Skin of body (tissue), 2 donors: Measurements from ENCODE around the gene DBP. TPM values are rescaled to one million over a fixed set of nuclear protein-coding genes. Genes with fewer than 3 reads are reported as not detected.
"Not testable (repeated sequence)": the region's sequence is repeated elsewhere in the genome, so short reads cannot be mapped to it uniquely, and the experiment has no call there.

Experiments
- DNase-seq: peaks from one replicate; lab custom pipeline; 2025; lab: John Stamatoyannopoulos, UW
- total RNA-seq: library from RNA; depleted of rRNA; stranded (reverse); fragments of >200 nt; gene quantifications from one replicate; pipeline ENCODE4 v1.2.3, GENCODE V29; 2014

The DBP gene
- total RNA-seq, 1 donor from 2014 or later = 5.7 TPM

- no peak for DNase-seq
Observed at GRCh38 chr19:48668332-48668731, 31.2 kb upstream of the DBP start.

GRCh38 chr19:48665786-48666185, 28.6 kb upstream of the DBP start:
- DNase-seq = no peak

GRCh38 chr19:48664476-48664875, 27.3 kb upstream of the DBP start:
- DNase-seq = no peak

GRCh38 chr19:48663667-48664066, 26.5 kb upstream of the DBP start:
- no peak for DNase-seq

GRCh38 chr19:48661711-48662090, 24.5 kb upstream of the DBP start:
- DNase-seq = no peak

GRCh38 chr19:48660852-48661710, 23.9 kb upstream of the DBP start:
- DNase-seq = peak; percentile 90

- DNase-seq = no peak
Observed at GRCh38 chr19:48659768-48660167, 22.6 kb upstream of the DBP start.

- no peak for DNase-seq
Observed at GRCh38 chr19:48658483-48658882, 21.3 kb upstream of the DBP start.

GRCh38 chr19:48657828-48658227, 20.6 kb upstream of the DBP start:
- not testable (repeated sequence) for DNase-seq

- DNase-seq = peak; percentile 46
Observed at GRCh38 chr19:48656840-48657474, 19.8 kb upstream of the DBP start.

GRCh38 chr19:48654299-48655059, 17.3 kb upstream of the DBP start:
- DNase-seq = peak; percentile 12

- no peak for DNase-seq
Observed at GRCh38 chr19:48651683-48652048, 14.5 kb upstream of the DBP start.

- DNase-seq = no peak
Observed at GRCh38 chr19:48650974-48651682, 13.9 kb upstream of the DBP start.

GRCh38 chr19:48648134-48648533, 11.0 kb upstream of the DBP start:
- DNase-seq = no peak

- no peak for DNase-seq
Observed at GRCh38 chr19:48646722-48647216, 9.6 kb upstream of the DBP start.

- peak; percentile 84 for DNase-seq
Observed at GRCh38 chr19:48646001-48646721, 9.0 kb upstream of the DBP start, which contains the start of gene CA11. TSS of gene CA11 (minus strand) at chr19:48646187. CDS start at chr19:48645632, 555 bp downstream.

GRCh38 chr19:48645620-48646000, 8.4 kb upstream of the DBP start:
- no peak for DNase-seq

GRCh38 chr19:48644839-48645619, 7.8 kb upstream of the DBP start:
- peak; percentile 73 for DNase-seq

GRCh38 chr19:48644355-48644754, 7.2 kb upstream of the DBP start:
- no peak for DNase-seq

GRCh38 chr19:48642862-48643261, 5.7 kb upstream of the DBP start:
- DNase-seq = no peak
